ENCODE data around the gene CFL1.

Gene CFL1

DNA sequence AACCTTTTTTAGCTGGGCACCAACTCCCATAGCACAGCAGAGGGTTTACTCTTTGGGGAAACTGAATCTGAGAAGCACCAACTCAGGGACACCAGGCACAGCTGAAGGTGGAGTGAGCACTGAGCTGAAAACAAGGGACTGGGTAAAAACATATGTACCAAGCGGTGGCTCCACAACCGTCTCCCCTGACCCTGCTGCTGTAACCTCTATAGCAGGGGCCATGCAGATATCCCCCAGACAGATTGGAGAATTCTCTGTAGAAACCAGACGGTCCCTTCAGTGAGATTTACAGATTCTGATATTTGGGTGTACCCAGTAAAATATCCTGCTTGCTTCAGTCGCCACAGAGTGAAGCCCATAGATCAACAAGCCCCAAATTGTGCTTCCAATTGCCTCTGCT is 28.5 kb downstream of the CFL1 start:
- DNase-seq = no peak

- DNase-seq = no peak
These were observed 30.8 kb downstream of the CFL1 start for GRCh38 chr11:65826984-65827735.

GRCh38 chr11:65822776-65823528 is 35.0 kb downstream of the CFL1 start:
- no peak for DNase-seq

DNA sequence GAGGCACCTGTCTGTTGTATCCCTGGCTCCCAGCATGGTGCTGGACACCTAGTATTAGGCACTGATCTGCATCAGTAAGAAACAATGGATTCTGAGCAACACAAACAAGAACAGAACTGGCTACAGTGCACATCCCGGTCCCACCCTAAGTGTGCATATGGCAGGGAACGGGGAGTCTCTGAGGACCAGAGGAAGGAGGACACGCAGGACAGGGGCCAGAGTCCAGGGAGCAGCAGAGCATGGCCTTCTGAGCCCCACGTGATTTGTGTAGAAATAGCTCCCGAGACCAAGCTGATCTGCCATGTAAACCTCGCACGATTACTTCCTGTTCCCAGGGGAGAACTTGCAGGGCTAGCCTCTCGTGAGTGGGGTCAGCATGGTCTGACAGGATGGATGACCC is 36.9 kb downstream of the CFL1 start:
- no peak for DNase-seq

- peak; percentile 72 for DNase-seq
These were observed 39.9 kb downstream of the CFL1 start for GRCh38 chr11:65817835-65818680.

GRCh38 chr11:65817312-65817834 is 40.6 kb downstream of the CFL1 start:
- no peak for DNase-seq

DNA sequence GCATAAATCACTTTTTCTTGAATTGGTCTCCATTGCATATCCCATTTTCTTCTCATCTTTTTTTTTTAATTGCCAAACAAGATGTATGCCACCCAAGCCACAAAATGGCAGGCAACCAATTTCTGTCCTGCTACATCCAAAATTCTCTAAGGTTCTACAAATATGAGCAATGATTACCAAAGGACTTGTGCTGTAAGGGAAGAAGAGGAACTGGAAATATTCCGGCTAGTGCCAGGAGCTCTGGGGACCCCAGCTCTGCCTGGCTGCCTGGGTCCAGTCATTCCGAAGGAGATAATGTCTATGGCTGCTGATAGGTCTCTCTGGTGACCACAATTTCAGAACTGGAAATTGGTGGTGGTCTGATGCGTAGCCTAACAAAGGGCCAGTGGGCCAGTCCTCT is 41.3 kb downstream of the CFL1 start:
- DNase-seq = no peak

DNA sequence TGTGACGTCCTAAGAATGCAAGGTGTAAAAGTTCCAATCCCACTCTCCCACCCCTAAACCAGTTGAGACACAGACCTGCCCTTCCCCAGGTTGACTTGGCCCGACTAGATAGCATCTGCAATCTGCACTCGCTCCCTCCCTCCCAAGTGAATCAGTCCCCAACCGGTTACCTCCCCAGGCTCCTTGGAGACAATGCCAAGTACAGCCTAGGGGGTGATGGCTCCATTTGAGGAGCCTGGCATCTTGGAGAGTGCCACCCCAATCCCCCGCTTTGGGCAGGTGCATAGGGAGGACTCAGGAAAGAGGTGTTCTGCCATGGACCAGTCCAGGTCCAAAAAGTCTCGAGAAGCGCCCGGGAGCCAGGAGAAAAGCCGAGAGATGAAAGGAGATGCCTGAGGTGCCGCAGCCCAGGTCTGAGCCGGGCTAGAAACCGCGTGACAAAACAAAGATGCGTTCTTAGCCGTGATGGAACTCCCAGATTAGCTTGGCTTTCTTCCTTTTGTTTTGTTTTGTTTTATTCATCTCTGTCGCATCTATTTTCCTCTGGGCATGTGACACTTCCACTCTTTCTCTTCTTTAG is 42.9 kb downstream of the CFL1 start:
- no peak for DNase-seq

GRCh38 chr11:65814131-65814985 is 43.6 kb downstream of the CFL1 start:
- DNase-seq = no peak

- no peak for DNase-seq
These were observed 46.1 kb downstream of the CFL1 start for GRCh38 chr11:65811764-65812475.

GRCh38 chr11:65810046-65810868 is 47.7 kb downstream of the CFL1 start:
- DNase-seq = no peak

DNA sequence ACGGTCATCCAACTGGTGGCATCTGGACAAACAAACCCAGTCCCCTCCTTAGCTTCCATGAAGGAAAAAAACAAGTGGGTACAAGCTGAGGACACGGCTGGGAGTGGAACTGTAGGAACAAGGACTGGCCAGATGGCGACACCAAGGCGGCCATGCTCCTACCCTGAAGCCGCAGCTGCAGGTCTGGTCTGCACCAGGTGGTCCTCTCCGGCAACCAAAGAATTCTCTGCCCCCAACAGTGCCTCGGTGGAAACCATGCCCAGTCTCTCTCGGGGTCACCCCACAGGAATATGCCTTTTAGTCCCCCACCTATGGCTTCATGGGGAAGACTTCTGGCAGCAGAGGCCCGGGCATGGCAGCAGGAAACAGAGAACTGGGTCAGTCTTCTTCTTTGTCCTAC is 48.5 kb downstream of the CFL1 start:
- DNase-seq = no peak

DNA sequence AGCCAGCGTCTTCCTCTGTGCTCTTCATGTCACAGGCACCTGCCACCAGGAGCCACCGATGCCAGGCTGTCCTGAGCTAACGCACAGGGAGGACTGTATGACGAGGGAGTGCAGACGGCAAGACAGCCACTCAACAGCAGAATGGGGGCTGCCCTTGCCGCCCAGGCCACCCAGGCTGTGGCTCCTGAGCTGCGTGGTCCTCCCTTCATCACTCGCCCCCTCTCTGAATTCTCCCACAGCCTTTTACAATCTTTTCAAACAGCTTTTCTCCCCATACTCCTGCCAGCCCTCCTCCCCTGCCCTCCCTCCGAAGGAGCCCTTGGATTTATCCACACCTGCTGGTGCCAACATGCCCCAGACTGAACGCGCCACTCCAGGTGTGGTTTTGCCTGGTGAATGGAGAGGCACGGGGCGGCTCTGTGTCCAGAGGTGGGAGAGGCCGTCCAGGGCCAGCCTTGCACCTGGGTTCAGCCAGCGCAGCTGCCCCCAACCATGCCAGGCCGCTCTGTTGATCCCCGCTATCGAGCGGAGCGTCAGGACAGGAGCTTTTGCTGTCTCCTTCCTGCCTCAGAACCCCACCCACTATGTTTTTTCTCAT is 49.1 kb downstream of the CFL1 start:
- no peak for DNase-seq

GRCh38 chr11:65806979-65807378 is 51.0 kb downstream of the CFL1 start:
- no peak for DNase-seq

All from NCI-H2107 (cell line).